Spleen (tissue), 11 donors: ENCODE results near the gene GAS6. TPM values are rescaled to one million over a fixed set of nuclear protein-coding genes. Genes with fewer than 3 reads are reported as not detected.

Experiments
- DNase-seq: peaks from one replicate; pipeline ENCODE4 v3.0.0-alpha.2; 2020
- H3K27ac ChIP-seq, 8 donors: fragments of 200-600 bp; sonication (generic) in 7 of 8; 1 replicate in 4 of 8; 2 replicates in 4 of 8; pipeline versions ENCODE4 v1.5.0 to v1.8.0; 2016 to 2021; ENCODE audit warnings: inconsistent platforms in 4 of 8, mild to moderate bottlenecking in 4 of 8, moderate library complexity in 1 of 8
- H3K27me3 ChIP-seq, 7 donors: fragments of 200-600 bp; sonication (generic) in 6 of 7; replicated peaks in 1 of 7; 1 replicate in 4 of 7; 2 replicates in 3 of 7; pipeline versions ENCODE4 v1.5.0 to v1.8.0; 2016 to 2021; ENCODE audit warnings: inconsistent platforms in 3 of 7, mild to moderate bottlenecking in 1 of 7
- H3K36me3 ChIP-seq, 6 donors: fragments of 200-600 bp; sonication (generic) in 5 of 6; 1 replicate in 4 of 6; 2 replicates in 2 of 6; pipeline versions ENCODE4 v1.5.0 to v1.8.0; 2016 to 2021; ENCODE audit warnings: inconsistent platforms in 2 of 6
- H3K4me1 ChIP-seq, 6 donors: fragments of 200-600 bp; sonication (generic) in 5 of 6; 1 replicate in 3 of 6; 2 replicates in 3 of 6; pipeline versions ENCODE4 v1.5.0 to v1.8.0; 2016 to 2021; ENCODE audit warnings: inconsistent platforms in 3 of 6
- H3K4me3 ChIP-seq, 8 donors: fragments of 200-600 bp; sonication (generic) in 7 of 8; 1 replicate in 4 of 8; 2 replicates in 4 of 8; pipeline versions ENCODE4 v1.5.0 to v1.8.0; 2016 to 2021; ENCODE audit warnings: inconsistent platforms in 4 of 8, mild to moderate bottlenecking in 4 of 8, moderate library complexity in 2 of 8
- H3K9me3 ChIP-seq, 8 donors: fragments of 200-600 bp; sonication (generic) in 7 of 8; 1 replicate in 4 of 8; 2 replicates in 4 of 8; pipeline versions ENCODE4 v1.5.0 to v1.8.0; 2016 to 2021; ENCODE audit warnings: inconsistent platforms in 4 of 8
- CTCF ChIP-seq, 11 experiments: fragments of 200-600 bp in 7 of 11; fragments of 450-650 bp in 4 of 11; sonication (generic) in 4 of 11; IDR thresholded peaks in 8 of 11; conservative IDR thresholded peaks in 3 of 11; 1 replicate in 7 of 11; 2 replicates in 4 of 11; pipeline versions ENCODE4 v1.4.0 to v1.8.0; 2016 to 2021; ENCODE audit warnings: antibody characterized with exemption in 11 of 11, inconsistent platforms in 4 of 11, mild to moderate bottlenecking in 1 of 11
- POLR2A ChIP-seq, 3 donors: fragments of 450-650 bp; IDR thresholded peaks; one replicate each; pipeline ENCODE4 v1.5.1; 2017; ENCODE audit warnings: antibody characterized with exemption in 3 of 3, mild to moderate bottlenecking in 1 of 3
- POLR2AphosphoS5 ChIP-seq, 3 donors: sonication (generic); formaldehyde crosslinking; IDR thresholded peaks; one replicate each; pipeline ENCODE4 v1.5.1; 2017; ENCODE audit warnings: antibody characterized with exemption in 3 of 3
- WGBS, 5 donors: extraction: QIAGEN DNeasy Blood & Tissue Kit in 3 of 5; methylation state at CpG; one replicate each; pipeline versions ENCODE4 v1.1.5 to v1.1.7; 2013 to 2018; 5-methylcytosine and 5-hydroxymethylcytosine counted together
- intact Hi-C: fragments of 100-400 bp; cut with DNase I; formaldehyde crosslinking; loops from one replicate; pipeline ENCODE4 v1.15.0; 2023; ENCODE audit warnings: low total_unique reads
- polyA plus RNA-seq, 3 donors: library from polyadenylated mRNA; stranded (reverse); fragments of 200-250 nt; gene quantifications; one replicate each; pipeline ENCODE4 v1.2.1, GENCODE V29; 2013
- total RNA-seq, 7 donors: library from RNA; depleted of rRNA in 3 of 7; stranded (reverse); fragments of >200 nt in 3 of 7; fragmentation: NEBNext Ultra II Directional in 4 of 7; extraction: Animal tissue kit (Norgen Biotek cat#: 25700) in 4 of 7; gene quantifications; one replicate each; pipeline versions ENCODE4 v1.1.0 to v1.2.1, GENCODE V29; 2016 to 2021
- donor health status: healthy with polysubstance abuse.
- donor health status: DM: no; HTN: no; CAD: no; lungs with moderate emphysema.
- donor health status: DM: no; HTN: no; CAD: no.
- donor health status: Bipolar disorder and iron deficiency.
- donor health status: healthy.
- donor health status: DM: no; HTN: no; CAD: no.
- donor health status: DM: yes; HTN: yes; CAD: no.

The GAS6 gene
- total and polyA plus RNA-seq, 10 donors, result 16.7 to 54.5 (median 35.0) TPM

GRCh38 chr13:113776231-113777125 lies 87.4 kb downstream of the GAS6 start:
- Histone ChIP-seq H3K9me3 (peaks cover 0 to 7% (median 0%) of the 10 kb centered on the region in 8 donors), H3K36me3 (no peaks in the 10 kb centered on the region), H3K4me3 (no peak overlapping the region), H3K27me3 (peaks cover 0 to 40% (median 0%) of the 10 kb centered on the region in 7 donors), H3K4me1 (no peaks in the 10 kb centered on the region), H3K27ac (no peak overlapping the region)
- intact Hi-C loops, result no loop called here
- DNase-seq, result peak; percentile 58
- 80 to 85% (median 83%) methylated on average over 33 to 35 of the region's 35 CpGs for WGBS, 5 donors
- peak in 1 of 3 donors; percentile 14 for TF ChIP-seq POLR2AphosphoS5 (IDR thresholded peaks at IDR 0.05)
- no peak for TF ChIP-seq CTCF (IDR thresholded peaks at IDR 0.05 in 8 of 11, conservative IDR thresholded peaks at IDR 0.05 in 3 of 11)
- no peak for TF ChIP-seq POLR2A (IDR thresholded peaks at IDR 0.05)

- no peaks in the 10 kb centered on the region for H3K4me1 ChIP-seq
- H3K27me3 ChIP-seq, result peaks cover 0 to 40% (median 0%) of the 10 kb centered on the region in 7 donors
- no peak overlapping the region for H3K4me3 ChIP-seq
- TF ChIP-seq POLR2AphosphoS5 (IDR thresholded peaks at IDR 0.05) (no peak), POLR2A (IDR thresholded peaks at IDR 0.05) (no peak)
- intact Hi-C loops, result no loop called here
- DNase-seq, result peak; percentile 55
- H3K9me3 ChIP-seq, result peaks cover 0 to 10% (median 0%) of the 10 kb centered on the region in 8 donors
- WGBS, 5 donors, result 85 to 93% (median 92%) methylated on average over 8 to 28 of the region's 28 CpGs
- no peak overlapping the region for H3K27ac ChIP-seq
- peaks cover 0 to 1% (median 0%) of the 10 kb centered on the region in 6 donors for H3K36me3 ChIP-seq
These were observed 88.3 kb downstream of the GAS6 start for GRCh38 chr13:113775451-113776145.

- H3K36me3 ChIP-seq, result peaks cover 0 to 13% (median 0%) of the 10 kb centered on the region in 6 donors
- H3K9me3 ChIP-seq, result peaks cover 0 to 10% (median 0%) of the 10 kb centered on the region in 8 donors
- H3K27ac ChIP-seq, result no peak overlapping the region
- H3K4me1 ChIP-seq, result no peaks in the 10 kb centered on the region
- WGBS, 5 donors, result 77 to 87% (median 81%) methylated on average over 9 of the region's 9 CpGs
- TF ChIP-seq CTCF (IDR thresholded peaks at IDR 0.05 in 8 of 11, conservative IDR thresholded peaks at IDR 0.05 in 3 of 11), result no peak
- TF ChIP-seq POLR2AphosphoS5 (IDR thresholded peaks at IDR 0.05), result no peak
- no peak for TF ChIP-seq POLR2A (IDR thresholded peaks at IDR 0.05)
- intact Hi-C loops, result no loop called here
- H3K27me3 ChIP-seq, result peaks cover 0 to 40% (median 0%) of the 10 kb centered on the region in 7 donors
- no peak for DNase-seq
- H3K4me3 ChIP-seq, result no peak overlapping the region
These were observed 89.4 kb downstream of the GAS6 start for GRCh38 chr13:113774177-113775107.

GRCh38 chr13:113771709-113772331 lies 92.1 kb downstream of the GAS6 start:
- WGBS, 5 donors, result 12 to 49% (median 22%) methylated on average over 4 of the region's 4 CpGs
- Histone ChIP-seq H3K27me3 (peaks cover 0 to 17% (median 0%) of the 10 kb centered on the region in 7 donors), H3K4me1 (no peaks in the 10 kb centered on the region), H3K36me3 (peaks cover 0 to 26% (median 0%) of the 10 kb centered on the region in 6 donors), H3K9me3 (peaks cover 0 to 10% (median 0%) of the 10 kb centered on the region in 8 donors), H3K4me3 (no peak overlapping the region), H3K27ac (no peak overlapping the region)
- intact Hi-C loops, result no loop called here
- DNase-seq, result no peak
- no peak for TF ChIP-seq POLR2A (IDR thresholded peaks at IDR 0.05)
- no peak for TF ChIP-seq POLR2AphosphoS5 (IDR thresholded peaks at IDR 0.05)
- TF ChIP-seq CTCF (IDR thresholded peaks at IDR 0.05 in 8 of 11, conservative IDR thresholded peaks at IDR 0.05 in 3 of 11), result no peak
